ENCODE results near the gene SLC9A3.
A peak's percentile ranks its signal among the peaks of the same experiment; 100 is the strongest.

SLC9A3 gene

DNA sequence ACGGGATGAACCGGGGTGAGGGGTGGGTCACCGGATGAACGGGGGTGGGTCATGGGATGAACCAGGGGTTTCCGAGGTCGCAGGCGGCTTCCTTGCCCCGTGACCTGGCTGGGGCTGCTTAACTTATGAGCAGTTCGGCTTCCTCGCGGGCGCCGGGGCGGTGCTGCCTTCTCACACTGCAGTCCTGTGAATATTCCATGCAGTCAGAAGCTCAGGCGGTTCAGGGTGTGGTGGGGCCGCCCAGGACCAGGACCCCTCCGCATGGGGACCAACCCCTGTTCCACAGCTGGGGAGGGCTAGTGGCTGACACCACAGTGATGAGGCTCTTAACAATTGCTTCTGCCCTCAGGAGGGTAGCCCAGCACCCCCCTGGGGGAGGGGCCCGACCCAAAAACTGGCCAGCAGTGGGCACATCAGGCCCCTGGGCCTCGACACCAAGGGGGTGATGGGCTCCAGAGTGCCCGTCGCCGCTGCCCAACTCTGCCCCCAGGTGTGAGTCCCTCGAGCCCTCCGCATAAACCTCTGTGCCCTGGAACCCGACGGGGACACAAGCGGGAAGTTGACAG is 30.9 kb upstream of the SLC9A3 start:
- DNase-seq (ENCODE audit: low read depth in 2 of 2): no peak

DNA sequence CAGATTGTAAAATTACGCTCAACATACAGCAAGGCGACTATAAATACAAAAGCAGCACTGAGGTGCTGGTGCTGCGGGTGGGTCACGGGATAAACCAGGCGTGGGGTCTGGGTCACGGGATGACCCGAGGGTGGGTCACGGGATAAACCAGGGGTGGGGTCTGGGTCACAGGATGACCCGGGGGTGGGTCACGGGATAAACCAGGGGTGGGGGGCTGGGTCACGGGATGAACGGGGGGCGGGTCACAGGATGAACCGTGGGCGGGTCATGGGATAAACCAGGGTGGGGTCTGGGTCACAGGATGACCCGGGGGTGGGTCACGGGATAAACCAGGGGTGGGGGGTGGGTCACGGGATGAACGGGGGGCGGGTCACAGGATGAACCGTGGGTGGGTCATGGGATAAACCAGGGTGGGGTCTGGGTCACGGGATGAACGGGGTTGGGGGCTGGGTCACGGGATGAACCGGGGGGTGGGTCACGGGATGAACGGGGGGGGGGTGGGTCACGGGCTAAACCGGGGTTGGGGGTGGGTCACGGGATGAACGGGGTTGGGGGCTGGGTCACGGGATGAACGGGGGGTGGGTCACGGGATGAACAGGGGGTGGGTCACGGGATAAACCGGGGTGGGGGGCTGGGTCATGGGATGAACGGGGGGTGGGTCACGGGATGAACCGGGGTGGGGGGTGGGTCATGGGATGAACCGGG is 30.2 kb upstream of the SLC9A3 start:
- no peak for DNase-seq (ENCODE audit: low read depth in 2 of 2)

- DNase-seq (ENCODE audit: low read depth in 2 of 2): no peak
Observed at GRCh38 chr5:553874-554273, 29.6 kb upstream of the SLC9A3 start.

- DNase-seq (ENCODE audit: low read depth in 2 of 2): no peak
Observed at GRCh38 chr5:551406-551805, 27.2 kb upstream of the SLC9A3 start.

GRCh38 chr5:549229-549628 is 25.0 kb upstream of the SLC9A3 start:
- DNase-seq (ENCODE audit: low read depth in 2 of 2): no peak

DNA sequence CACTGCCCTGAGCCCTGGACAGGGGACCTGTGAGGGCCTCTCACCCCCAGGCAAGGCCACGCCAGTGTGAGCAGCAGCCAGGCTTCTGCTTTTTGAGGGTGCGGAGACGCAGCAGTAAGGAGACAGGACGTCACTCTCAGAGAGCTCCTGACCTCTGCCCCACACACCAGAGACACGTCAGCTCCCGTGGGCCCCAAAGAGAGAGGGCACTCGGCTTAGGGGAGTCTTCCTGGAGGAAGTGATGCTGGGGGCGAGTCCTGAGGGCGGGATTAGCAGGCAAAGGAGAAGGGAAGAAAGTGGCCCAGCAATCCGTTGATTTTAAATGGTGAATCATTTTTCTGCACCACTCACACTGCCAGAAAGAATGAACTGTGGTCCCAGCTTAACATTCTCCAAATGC is 24.0 kb upstream of the SLC9A3 start:
- no peak for DNase-seq (ENCODE audit: low read depth in 2 of 2)

GRCh38 chr5:547086-547924 is 23.1 kb upstream of the SLC9A3 start:
- no peak for DNase-seq (ENCODE audit: low read depth in 2 of 2)

DNA sequence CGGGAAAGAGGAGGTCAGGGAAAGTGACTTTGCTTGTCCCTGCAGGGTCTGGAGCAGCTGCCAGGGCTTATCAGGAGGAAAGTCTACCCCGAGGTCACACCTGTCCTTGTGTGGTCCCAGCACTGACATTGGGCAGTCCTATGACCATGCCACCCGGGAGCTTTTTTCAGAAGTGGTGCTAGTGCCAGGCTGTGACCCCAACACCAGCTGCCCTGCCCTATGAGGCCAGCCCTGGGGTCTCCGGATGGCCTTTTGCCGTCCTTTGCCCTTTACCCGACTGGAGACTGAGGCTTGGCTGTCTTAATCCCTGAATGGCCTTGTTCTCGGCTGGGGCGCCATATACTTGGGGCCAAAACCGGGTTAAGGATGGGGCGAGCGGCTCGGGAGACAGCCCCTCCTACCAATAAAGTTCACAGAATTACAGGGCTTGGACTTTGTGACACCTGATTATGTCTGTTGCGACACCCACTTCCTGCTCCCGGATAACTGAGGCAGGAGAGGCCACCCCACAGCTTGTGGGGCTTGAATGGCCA is 22.2 kb upstream of the SLC9A3 start:
- no peak for DNase-seq (ENCODE audit: low read depth in 2 of 2)

DNA sequence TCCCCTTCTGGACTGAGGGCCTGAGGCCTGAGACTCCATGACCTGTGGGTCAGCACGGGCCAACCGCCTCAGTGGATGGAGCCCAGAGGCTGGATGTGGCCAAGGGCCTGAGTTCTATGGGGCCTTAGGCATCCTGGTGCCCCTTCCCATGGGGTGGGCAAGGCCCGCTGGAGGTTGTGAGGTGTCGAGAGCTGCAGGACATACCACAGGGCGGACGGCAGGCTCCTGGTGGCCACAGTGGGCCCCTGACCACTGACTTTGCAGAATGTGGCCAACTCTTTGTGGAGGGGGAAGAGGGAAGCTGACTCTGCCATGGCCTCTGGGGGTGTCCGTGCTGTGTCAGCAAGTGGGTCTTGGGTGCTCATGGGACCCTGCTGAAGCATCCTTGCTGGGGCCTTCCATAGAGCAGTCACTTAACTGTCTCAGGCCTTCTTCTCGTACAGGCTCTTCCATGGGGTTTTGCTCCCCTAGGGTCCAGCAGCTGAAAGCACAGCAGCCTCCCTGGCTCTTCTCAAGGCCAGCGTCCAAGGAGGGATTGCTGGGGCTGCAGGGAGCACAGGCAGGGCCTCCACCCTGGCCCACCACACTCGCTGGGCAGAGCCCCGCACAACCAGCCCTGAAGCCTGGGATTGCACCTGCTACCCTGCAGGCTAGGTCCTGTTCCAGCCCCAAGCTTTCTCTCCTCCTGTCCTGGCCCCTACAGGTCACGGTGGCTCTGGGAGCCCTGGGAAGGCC is 21.6 kb upstream of the SLC9A3 start:
- DNase-seq (ENCODE audit: low read depth in 2 of 2): no peak

GRCh38 chr5:544675-545355 is 20.6 kb upstream of the SLC9A3 start:
- DNase-seq (ENCODE audit: low read depth in 2 of 2): no peak

GRCh38 chr5:543755-544674 is 19.8 kb upstream of the SLC9A3 start:
- DNase-seq (ENCODE audit: low read depth in 2 of 2): peak; percentile 10 to 27

DNA sequence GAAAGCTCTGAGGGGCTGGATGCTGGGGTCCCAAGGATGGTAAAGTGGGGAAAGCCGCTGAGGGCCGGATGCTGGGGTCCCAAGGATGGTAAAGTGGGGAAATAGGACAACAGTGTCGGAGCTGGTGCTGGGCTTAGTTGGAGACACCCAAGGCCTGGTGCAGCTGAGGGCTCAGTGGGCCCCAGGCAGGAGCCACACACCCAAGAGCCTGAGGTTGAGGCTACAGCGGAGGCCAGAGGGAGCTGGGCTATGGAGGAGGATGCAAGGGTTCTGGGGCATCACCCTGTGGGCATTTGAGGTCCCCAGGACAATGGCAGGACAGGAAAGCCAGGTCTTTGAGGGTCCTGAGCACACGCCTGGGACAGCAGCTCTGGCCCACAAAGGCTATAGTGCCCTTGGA is 19.1 kb upstream of the SLC9A3 start:
- DNase-seq (ENCODE audit: low read depth in 2 of 2): no peak

- DNase-seq (ENCODE audit: low read depth in 2 of 2): no peak
Observed at GRCh38 chr5:542319-543311, 18.4 kb upstream of the SLC9A3 start.

GRCh38 chr5:541539-542318 is 17.5 kb upstream of the SLC9A3 start:
- DNase-seq (ENCODE audit: low read depth in 2 of 2): no peak

- no peak for DNase-seq (ENCODE audit: low read depth in 2 of 2)
Observed at GRCh38 chr5:540906-541538, 16.8 kb upstream of the SLC9A3 start.

DNA sequence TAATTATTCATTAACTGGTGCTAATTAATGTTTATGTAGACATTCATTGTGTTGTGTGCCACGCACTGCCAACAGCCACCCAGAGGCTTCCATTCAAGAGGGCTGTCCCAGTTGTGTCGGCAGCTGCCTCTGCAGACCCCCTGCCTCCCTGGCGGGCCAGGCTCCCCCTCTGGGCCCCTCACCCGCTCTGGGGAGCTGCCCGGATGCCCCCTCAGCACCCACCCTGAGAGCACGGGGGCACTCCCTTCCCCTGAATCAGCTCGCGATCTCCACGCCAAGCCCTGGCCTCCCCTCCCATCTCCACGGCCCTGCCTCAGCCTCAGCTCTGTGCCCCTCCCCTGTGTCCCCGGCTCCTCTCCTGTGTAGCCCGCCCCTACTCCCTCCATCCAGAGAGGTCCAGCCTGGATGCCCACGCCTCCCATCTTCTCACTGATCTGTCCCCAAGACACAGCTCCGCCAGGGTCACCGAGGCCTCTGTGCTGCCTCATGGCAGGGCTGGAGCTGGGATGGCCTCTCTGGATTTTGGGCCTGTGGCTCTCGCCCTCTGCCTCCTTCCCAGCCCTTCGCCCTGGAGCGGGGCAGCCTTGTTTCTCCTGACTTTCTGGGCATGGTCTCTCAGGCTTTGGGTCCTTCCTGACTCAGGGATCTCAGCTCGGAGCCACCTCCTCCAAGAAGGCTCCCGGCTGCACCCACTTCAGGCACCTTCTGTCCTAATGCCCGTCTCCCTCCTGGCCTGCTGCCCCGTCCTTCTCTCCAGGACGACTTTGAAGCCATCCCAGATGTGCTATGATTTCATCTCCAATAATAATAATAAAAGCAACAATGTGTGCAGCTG is 16.0 kb upstream of the SLC9A3 start:
- no peak for DNase-seq (ENCODE audit: low read depth in 2 of 2)

All from stimulated activated CD4-positive, alpha-beta T cell treated with anti-CD3 and anti-CD28 coated beads, Interleukin-1b, Interleukin-23, amount 100 ng/mL, for 4 hours (primary cell).